HepG2 (cell line): ENCODE measurements around the gene REM2. TPM values are rescaled to one million over a fixed set of nuclear protein-coding genes. Genes with fewer than 3 reads are reported as not detected.

Experiments used
- GATA4 ChIP-seq: sonication (generic); IDR thresholded peaks from 2 replicates; pipeline ENCODE4 v1.6.1; 2016; ENCODE audit warnings: antibody characterized with exemption, low read depth, borderline replicate concordance
- HNF4G ChIP-seq, 2 experiments: sonication (generic) in 1 of 2; formaldehyde crosslinking in 1 of 2; IDR thresholded peaks; 2 replicates each; pipeline versions ENCODE4 v1.4.0 to v1.6.1; 2011 to 2020; ENCODE audit warnings: borderline replicate concordance in 2 of 2, low read depth in 2 of 2, mild to moderate bottlenecking in 2 of 2, low read length in 1 of 2, missing genetic modification reagents in 1 of 2, moderate library complexity in 1 of 2
- MXD4 ChIP-seq: IDR thresholded peaks from 2 replicates; pipeline ENCODE4 v1.6.1; 2016; ENCODE audit warnings: mild to moderate bottlenecking, missing biosample characterization, missing genetic modification reagents
- POLR2A ChIP-seq, 2 experiments: IDR thresholded peaks; 2 replicates each; pipeline ENCODE4 v1.6.1; 2011; ENCODE audit warnings: low read depth in 2 of 2, low read length in 2 of 2, mild to moderate bottlenecking in 1 of 2, moderate library complexity in 1 of 2; ENCODE audit not compliant: insufficient read depth in 1 of 2
- SAFB2 ChIP-seq: sonication (generic); formaldehyde crosslinking; IDR thresholded peaks from 2 replicates; pipeline ENCODE4 v1.5.1; 2020; ENCODE audit warnings: missing genetic modification reagents, low read depth, mild to moderate bottlenecking, borderline replicate concordance
- TOPORS ChIP-seq: sonication (generic); formaldehyde crosslinking; IDR thresholded peaks from 2 replicates; pipeline ENCODE4 v1.8.0; 2023; ENCODE audit warnings: mild to moderate bottlenecking, missing genetic modification reagents
- ZEB1 ChIP-seq: IDR thresholded peaks from 2 replicates; pipeline ENCODE4 v1.6.1; 2012; ENCODE audit warnings: mild to moderate bottlenecking, low read depth, inconsistent platforms; ENCODE audit not compliant: insufficient replicate concordance
- ZNF878 ChIP-seq: sonication (generic); formaldehyde crosslinking; IDR thresholded peaks from 2 replicates; pipeline ENCODE4 v1.8.1; 2023; ENCODE audit warnings: mild to moderate bottlenecking, missing genetic modification reagents, moderate library complexity
- ZSCAN30 ChIP-seq: sonication (generic); formaldehyde crosslinking; IDR thresholded peaks from 2 replicates; pipeline ENCODE4 v1.5.0; 2020; ENCODE audit warnings: mild to moderate bottlenecking, missing genetic modification reagents
- polyA plus RNA-seq, 8 experiments: library from polyadenylated mRNA; depleted of rRNA in 3 of 8; stranded (reverse) in 7 of 8; unstranded in 1 of 8; fragments of >200 nt; fragmentation: Illumina TruSeq in 4 of 8; extraction: Trizol in 4 of 8; gene quantifications; 2 replicates each; pipeline versions ENCODE4 v1.2.1 to v1.2.3, GENCODE V29; 2011 to 2016; ENCODE audit warnings: low read depth in 4 of 8, missing spikeins in 1 of 8, mixed read lengths in 1 of 8; ENCODE audit not compliant: insufficient read depth in 1 of 8
- total RNA-seq, 5 experiments: library from RNA; depleted of rRNA; stranded (reverse); fragments of >200 nt; fragmentation: Illumina TruSeq; extraction: Trizol; gene quantifications; 2 replicates each; pipeline ENCODE4 v1.2.3, GENCODE V29; 2016; ENCODE audit warnings: low read depth in 1 of 5
- TF ChIP-seq, protein P1 (sequence below): sonication (generic); formaldehyde crosslinking; conservative IDR thresholded peaks from 2 replicates; pipeline ENCODE4 v1.5.0; 2020; ENCODE audit warnings: missing genetic modification reagents
- TF ChIP-seq, protein P2 (sequence below): fragments of 450-650 bp; IDR thresholded peaks from 2 replicates; pipeline ENCODE4 v1.6.1; 2016
- TF ChIP-seq, protein P3 (sequence below): sonication (generic); formaldehyde crosslinking; IDR thresholded peaks from 2 replicates; pipeline ENCODE4 v1.5.0; 2020; ENCODE audit warnings: missing genetic modification reagents
- TF ChIP-seq, protein P4 (sequence below): sonication (generic); formaldehyde crosslinking; IDR thresholded peaks from 2 replicates; pipeline ENCODE4 v1.8.0; 2022; ENCODE audit warnings: mild to moderate bottlenecking, missing genetic modification reagents, moderate library complexity
- TF ChIP-seq, protein P5 (sequence below): IDR thresholded peaks from 2 replicates; pipeline ENCODE4 v1.4.0; 2020; ENCODE audit warnings: mild to moderate bottlenecking, missing genetic modification reagents

Gene REM2
- total and polyA plus RNA-seq, 2 of the 13 experiments (the other 11 are each of a cell fraction or from before 2014, with no cell fraction given) = 0.20 TPM; not detected in 1

DNA sequence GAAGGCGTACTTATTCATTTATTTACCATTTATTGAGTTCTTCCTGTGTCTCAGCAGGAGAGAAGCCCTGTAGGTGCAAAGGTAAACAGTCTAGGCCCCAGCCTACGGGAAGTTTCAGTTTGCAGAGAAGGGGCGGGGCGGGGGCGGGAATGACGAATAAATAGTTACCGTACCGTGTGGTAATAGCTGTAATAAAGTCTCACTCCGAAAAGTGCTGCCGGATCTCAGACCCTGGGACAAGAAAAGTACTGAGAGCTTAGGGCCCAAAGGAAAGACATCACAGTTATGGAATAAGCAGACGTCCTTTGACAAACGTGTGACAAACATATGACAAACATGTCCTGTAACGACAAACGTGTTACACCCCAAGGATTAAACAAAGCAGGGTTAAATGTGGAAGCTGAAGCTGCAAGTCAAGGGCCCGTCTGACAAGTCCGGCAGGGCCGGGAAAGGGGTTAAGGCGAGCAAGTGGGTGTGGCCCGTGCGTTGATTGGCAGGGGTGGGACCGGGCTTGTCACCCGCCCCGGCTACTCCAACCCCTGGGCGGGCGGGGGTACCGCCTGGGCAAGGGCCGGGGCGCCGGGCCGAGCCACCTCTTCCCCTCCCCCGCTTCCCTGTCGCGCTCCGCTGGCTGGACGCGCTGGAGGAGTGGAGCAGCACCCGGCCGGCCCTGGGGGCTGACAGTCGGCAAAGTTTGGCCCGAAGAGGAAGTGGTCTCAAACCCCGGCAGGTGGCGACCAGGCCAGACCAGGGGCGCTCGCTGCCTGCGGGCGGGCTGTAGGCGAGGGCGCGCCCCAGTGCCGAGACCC lies 11.6 kb upstream of the REM2 start, which contains the start of gene LRP10 (continued):
- TF ChIP-seq HNF4G (IDR thresholded peaks at IDR 0.05; ENCODE audit: borderline replicate concordance, low read depth, low read length) = peak; percentile 64; the same call in 1 of the 2 replicates
- TF ChIP-seq HNF4G (CRISPR knock-in tag; IDR thresholded peaks at IDR 0.05; ENCODE audit: borderline replicate concordance, low read depth) = peak; percentile 48
- peak; percentile 100 for TF ChIP-seq SAFB2 (CRISPR knock-in tag)
- TF ChIP-seq, protein P1, sequence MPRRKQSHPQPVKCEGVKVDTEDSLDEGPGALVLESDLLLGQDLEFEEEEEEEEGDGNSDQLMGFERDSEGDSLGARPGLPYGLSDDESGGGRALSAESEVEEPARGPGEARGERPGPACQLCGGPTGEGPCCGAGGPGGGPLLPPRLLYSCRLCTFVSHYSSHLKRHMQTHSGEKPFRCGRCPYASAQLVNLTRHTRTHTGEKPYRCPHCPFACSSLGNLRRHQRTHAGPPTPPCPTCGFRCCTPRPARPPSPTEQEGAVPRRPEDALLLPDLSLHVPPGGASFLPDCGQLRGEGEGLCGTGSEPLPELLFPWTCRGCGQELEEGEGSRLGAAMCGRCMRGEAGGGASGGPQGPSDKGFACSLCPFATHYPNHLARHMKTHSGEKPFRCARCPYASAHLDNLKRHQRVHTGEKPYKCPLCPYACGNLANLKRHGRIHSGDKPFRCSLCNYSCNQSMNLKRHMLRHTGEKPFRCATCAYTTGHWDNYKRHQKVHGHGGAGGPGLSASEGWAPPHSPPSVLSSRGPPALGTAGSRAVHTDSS = peak; percentile 80; the same call in 1 of the 2 replicates
- TF ChIP-seq MXD4 (CRISPR knock-in tag) = peak; percentile 85; the same call in 1 of the 2 replicates
- TF ChIP-seq ZNF878 (CRISPR knock-in tag) = peak; percentile 86
- TF ChIP-seq, protein P2, sequence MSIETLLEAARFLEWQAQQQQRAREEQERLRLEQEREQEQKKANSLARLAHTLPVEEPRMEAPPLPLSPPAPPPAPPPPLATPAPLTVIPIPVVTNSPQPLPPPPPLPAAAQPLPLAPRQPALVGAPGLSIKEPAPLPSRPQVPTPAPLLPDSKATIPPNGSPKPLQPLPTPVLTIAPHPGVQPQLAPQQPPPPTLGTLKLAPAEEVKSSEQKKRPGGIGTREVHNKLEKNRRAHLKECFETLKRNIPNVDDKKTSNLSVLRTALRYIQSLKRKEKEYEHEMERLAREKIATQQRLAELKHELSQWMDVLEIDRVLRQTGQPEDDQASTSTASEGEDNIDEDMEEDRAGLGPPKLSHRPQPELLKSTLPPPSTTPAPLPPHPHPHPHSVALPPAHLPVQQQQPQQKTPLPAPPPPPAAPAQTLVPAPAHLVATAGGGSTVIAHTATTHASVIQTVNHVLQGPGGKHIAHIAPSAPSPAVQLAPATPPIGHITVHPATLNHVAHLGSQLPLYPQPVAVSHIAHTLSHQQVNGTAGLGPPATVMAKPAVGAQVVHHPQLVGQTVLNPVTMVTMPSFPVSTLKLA = no peak
- peak; percentile 55 for TF ChIP-seq ZEB1
- peak; percentile 57; the same call in 1 of the 2 replicates for TF ChIP-seq TOPORS (CRISPR knock-in tag)
- TF ChIP-seq, protein P3, sequence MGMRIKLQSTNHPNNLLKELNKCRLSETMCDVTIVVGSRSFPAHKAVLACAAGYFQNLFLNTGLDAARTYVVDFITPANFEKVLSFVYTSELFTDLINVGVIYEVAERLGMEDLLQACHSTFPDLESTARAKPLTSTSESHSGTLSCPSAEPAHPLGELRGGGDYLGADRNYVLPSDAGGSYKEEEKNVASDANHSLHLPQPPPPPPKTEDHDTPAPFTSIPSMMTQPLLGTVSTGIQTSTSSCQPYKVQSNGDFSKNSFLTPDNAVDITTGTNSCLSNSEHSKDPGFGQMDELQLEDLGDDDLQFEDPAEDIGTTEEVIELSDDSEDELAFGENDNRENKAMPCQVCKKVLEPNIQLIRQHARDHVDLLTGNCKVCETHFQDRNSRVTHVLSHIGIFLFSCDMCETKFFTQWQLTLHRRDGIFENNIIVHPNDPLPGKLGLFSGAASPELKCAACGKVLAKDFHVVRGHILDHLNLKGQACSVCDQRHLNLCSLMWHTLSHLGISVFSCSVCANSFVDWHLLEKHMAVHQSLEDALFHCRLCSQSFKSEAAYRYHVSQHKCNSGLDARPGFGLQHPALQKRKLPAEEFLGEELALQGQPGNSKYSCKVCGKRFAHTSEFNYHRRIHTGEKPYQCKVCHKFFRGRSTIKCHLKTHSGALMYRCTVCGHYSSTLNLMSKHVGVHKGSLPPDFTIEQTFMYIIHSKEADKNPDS (CRISPR knock-in tag) = peak; percentile 64
- TF ChIP-seq, protein P4, sequence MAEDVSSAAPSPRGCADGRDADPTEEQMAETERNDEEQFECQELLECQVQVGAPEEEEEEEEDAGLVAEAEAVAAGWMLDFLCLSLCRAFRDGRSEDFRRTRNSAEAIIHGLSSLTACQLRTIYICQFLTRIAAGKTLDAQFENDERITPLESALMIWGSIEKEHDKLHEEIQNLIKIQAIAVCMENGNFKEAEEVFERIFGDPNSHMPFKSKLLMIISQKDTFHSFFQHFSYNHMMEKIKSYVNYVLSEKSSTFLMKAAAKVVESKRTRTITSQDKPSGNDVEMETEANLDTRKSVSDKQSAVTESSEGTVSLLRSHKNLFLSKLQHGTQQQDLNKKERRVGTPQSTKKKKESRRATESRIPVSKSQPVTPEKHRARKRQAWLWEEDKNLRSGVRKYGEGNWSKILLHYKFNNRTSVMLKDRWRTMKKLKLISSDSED (CRISPR knock-in tag) = no peak
- TF ChIP-seq, protein P5, sequence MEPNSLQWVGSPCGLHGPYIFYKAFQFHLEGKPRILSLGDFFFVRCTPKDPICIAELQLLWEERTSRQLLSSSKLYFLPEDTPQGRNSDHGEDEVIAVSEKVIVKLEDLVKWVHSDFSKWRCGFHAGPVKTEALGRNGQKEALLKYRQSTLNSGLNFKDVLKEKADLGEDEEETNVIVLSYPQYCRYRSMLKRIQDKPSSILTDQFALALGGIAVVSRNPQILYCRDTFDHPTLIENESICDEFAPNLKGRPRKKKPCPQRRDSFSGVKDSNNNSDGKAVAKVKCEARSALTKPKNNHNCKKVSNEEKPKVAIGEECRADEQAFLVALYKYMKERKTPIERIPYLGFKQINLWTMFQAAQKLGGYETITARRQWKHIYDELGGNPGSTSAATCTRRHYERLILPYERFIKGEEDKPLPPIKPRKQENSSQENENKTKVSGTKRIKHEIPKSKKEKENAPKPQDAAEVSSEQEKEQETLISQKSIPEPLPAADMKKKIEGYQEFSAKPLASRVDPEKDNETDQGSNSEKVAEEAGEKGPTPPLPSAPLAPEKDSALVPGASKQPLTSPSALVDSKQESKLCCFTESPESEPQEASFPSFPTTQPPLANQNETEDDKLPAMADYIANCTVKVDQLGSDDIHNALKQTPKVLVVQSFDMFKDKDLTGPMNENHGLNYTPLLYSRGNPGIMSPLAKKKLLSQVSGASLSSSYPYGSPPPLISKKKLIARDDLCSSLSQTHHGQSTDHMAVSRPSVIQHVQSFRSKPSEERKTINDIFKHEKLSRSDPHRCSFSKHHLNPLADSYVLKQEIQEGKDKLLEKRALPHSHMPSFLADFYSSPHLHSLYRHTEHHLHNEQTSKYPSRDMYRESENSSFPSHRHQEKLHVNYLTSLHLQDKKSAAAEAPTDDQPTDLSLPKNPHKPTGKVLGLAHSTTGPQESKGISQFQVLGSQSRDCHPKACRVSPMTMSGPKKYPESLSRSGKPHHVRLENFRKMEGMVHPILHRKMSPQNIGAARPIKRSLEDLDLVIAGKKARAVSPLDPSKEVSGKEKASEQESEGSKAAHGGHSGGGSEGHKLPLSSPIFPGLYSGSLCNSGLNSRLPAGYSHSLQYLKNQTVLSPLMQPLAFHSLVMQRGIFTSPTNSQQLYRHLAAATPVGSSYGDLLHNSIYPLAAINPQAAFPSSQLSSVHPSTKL (CRISPR knock-in tag) = peak; percentile 89
- TF ChIP-seq POLR2A (IDR thresholded peaks at IDR 0.05; ENCODE audit: insufficient read depth in 1 of 2, low read depth in 2 of 2, low read length in 2 of 2) = peak in 1 of 2 experiments; percentile 74; a peak in 1 of 4 replicates
- TF ChIP-seq GATA4 = peak; percentile 33; the same call in 1 of the 2 replicates
- peak; percentile 8; the same call in 1 of the 2 replicates for TF ChIP-seq ZSCAN30
